22Rv1 (cell line): ENCODE measurements around the gene DENND1A.

Experiments
- CTCF ChIP-seq: fragments of 450-650 bp; IDR thresholded peaks from 2 replicates; pipeline ENCODE4 v1.5.1; 2017; ENCODE audit warnings: mild to moderate bottlenecking
- ZFX ChIP-seq: fragments of 450-650 bp; IDR thresholded peaks from 2 replicates; pipeline ENCODE4 v1.6.1; 2017; ENCODE audit warnings: antibody characterized with exemption, borderline replicate concordance

- TF ChIP-seq CTCF (no peak), ZFX (no peak)
Observed at GRCh38 chr9:123651871-123652270, 278.1 kb downstream of the DENND1A start.
